HCT116 (cell line): ENCODE results near the gene CARD8. TPM values are rescaled to one million over a fixed set of nuclear protein-coding genes. Genes with fewer than 3 reads are reported as not detected.

Experiments
- ATAC-seq: fragments of 200-7000 bp; cut with Tn5 transposase; 2 replicates; pipeline ENCODE4 v1.9.1; 2020; ENCODE audit warnings: mild to moderate bottlenecking, moderate library complexity
- BruUV-seq: library from RNA; stranded (reverse); fragments of 400-500 nt; replicated peaks from 2 replicates; lab custom pipeline; 2021; lab: Mats Ljungman, UMichigan
- CTCF ChIA-PET: fragments of 300-600 bp; sonication (Branson Sonifier 250); formaldehyde crosslinking; loops from one replicate; lab custom pipeline; 2021; ENCODE audit warnings: antibody characterized with exemption; lab: Charles Lee
- POLR2A ChIA-PET: fragments of 300-600, 350-600 bp; sonication (Branson Sonifier 250); formaldehyde crosslinking; loops from one replicate; lab custom pipeline; 2021; ENCODE audit warnings: antibody characterized with exemption; lab: Charles Lee
- RAD21 ChIA-PET, 2 experiments: fragments of 300-600 bp; sonication (Branson Sonifier 250); formaldehyde crosslinking; loops; one replicate each; lab custom pipeline; 2023; ENCODE audit warnings: low total read pairs in 2 of 2; ENCODE audit not compliant: uncharacterized antibody in 2 of 2, unreplicated experiment in 2 of 2, low non-redundant PET in 1 of 2; lab: Charles Lee
- DNase-seq: peaks from one replicate; pipeline ENCODE4 v3.0.0-alpha.2; 2010; ENCODE audit warnings: low read depth, low spot score
- H2AFZ ChIP-seq: fragments of 200-600 bp; shearing (Covaris generic), sonication (generic); 2 replicates; pipeline ENCODE4 v1.6.1; 2017; ENCODE audit warnings: low read depth, mixed run types, mixed read lengths, antibody characterized with exemption, low read length; ENCODE audit not compliant: poor library complexity, severe bottlenecking
- H3K27ac ChIP-seq: 2 replicates; pipeline ENCODE4 v1.5.1; 2012; ENCODE audit warnings: low read depth, low read length
- H3K27me3 ChIP-seq: fragments of 200-600 bp; sonication (generic); 2 replicates; pipeline ENCODE4 v1.6.1; 2016; ENCODE audit warnings: mixed run types, low read length, mixed read lengths; ENCODE audit not compliant: insufficient read depth
- H3K36me3 ChIP-seq, 2 experiments: fragments of 200-500 bp in 1 of 2; fragments of 200-600 bp in 1 of 2; sonication (Bioruptor generic) in 1 of 2; sonication (generic) in 1 of 2; 2 replicates each; pipeline versions ENCODE4 v1.5.1 to v1.6.1; 2014 to 2016; ENCODE audit warnings: low read length in 2 of 2, inconsistent platforms in 1 of 2, mixed read lengths in 1 of 2, mixed run types in 1 of 2; ENCODE audit not compliant: insufficient read depth in 2 of 2, control insufficient read depth in 1 of 2
- H3K4me1 ChIP-seq, 2 experiments: fragments of 200-600 bp in 1 of 2; sonication (generic) in 1 of 2; 2 replicates each; pipeline versions ENCODE4 v1.5.1 to v1.6.1; 2012 to 2017; ENCODE audit warnings: low read length in 2 of 2, inconsistent platforms in 1 of 2, mild to moderate bottlenecking in 1 of 2, mixed read lengths in 1 of 2, mixed run types in 1 of 2, moderate library complexity in 1 of 2; ENCODE audit not compliant: insufficient read depth in 2 of 2, control insufficient read depth in 1 of 2
- H3K4me2 ChIP-seq: fragments of 200-600 bp; sonication (generic); 2 replicates; pipeline ENCODE4 v1.6.1; 2017; ENCODE audit warnings: mixed run types, low read length, mixed read lengths
- H3K4me3 ChIP-seq, 2 experiments: fragments of 200-600 bp in 1 of 2; sonication (generic) in 1 of 2; replicated peaks in 1 of 2; 2 replicates each; pipeline ENCODE4 v1.5.1; 2011 to 2016; ENCODE audit warnings: low read length in 2 of 2, control low read depth in 1 of 2, low read depth in 1 of 2, mild to moderate bottlenecking in 1 of 2, mixed read lengths in 1 of 2, mixed run types in 1 of 2
- H3K79me2 ChIP-seq: fragments of 200-600 bp; sonication (generic); 2 replicates; pipeline ENCODE4 v1.6.1; 2017; ENCODE audit warnings: mild to moderate bottlenecking, mixed run types, low read length, moderate library complexity, mixed read lengths; ENCODE audit not compliant: insufficient read depth
- H3K9ac ChIP-seq: fragments of 200-600 bp; sonication (generic); 2 replicates; pipeline ENCODE4 v1.6.1; 2016; ENCODE audit warnings: low read length, mixed read lengths
- H3K9me2 ChIP-seq: fragments of 200-600 bp; sonication (generic), shearing (Covaris generic); 2 replicates; pipeline ENCODE4 v1.6.1; 2017; ENCODE audit warnings: mixed run types, mild to moderate bottlenecking, moderate library complexity; ENCODE audit not compliant: insufficient read depth
- H3K9me3 ChIP-seq, 2 experiments: fragments of 200-500 bp in 1 of 2; fragments of 200-600 bp in 1 of 2; sonication (Bioruptor generic) in 1 of 2; sonication (generic) in 1 of 2; 2 replicates each; pipeline ENCODE4 v1.6.1; 2014 to 2017; ENCODE audit warnings: low read length in 2 of 2, mixed read lengths in 2 of 2, inconsistent platforms in 1 of 2, low read depth in 1 of 2, mild to moderate bottlenecking in 1 of 2, mixed run types in 1 of 2, moderate library complexity in 1 of 2; ENCODE audit not compliant: control insufficient read depth in 1 of 2, insufficient read depth in 1 of 2
- H4K20me1 ChIP-seq: fragments of 200-600 bp; sonication (generic), shearing (Covaris generic); 2 replicates; pipeline ENCODE4 v1.6.1; 2017; ENCODE audit warnings: mixed run types, mild to moderate bottlenecking, moderate library complexity; ENCODE audit not compliant: insufficient read depth
- ATF3 ChIP-seq: IDR thresholded peaks from 2 replicates; pipeline ENCODE4 v1.6.1; 2012
- CBX3 ChIP-seq: IDR thresholded peaks from 2 replicates; pipeline ENCODE4 v1.6.1; 2012; ENCODE audit warnings: low read depth
- CEBPB ChIP-seq: IDR thresholded peaks from 2 replicates; pipeline ENCODE4 v1.6.1; 2012; ENCODE audit warnings: low read depth
- EGR1 ChIP-seq: IDR thresholded peaks from 2 replicates; pipeline ENCODE4 v1.6.1; 2012; ENCODE audit warnings: low read depth
- POLR2A ChIP-seq: IDR thresholded peaks from 2 replicates; pipeline ENCODE4 v1.7.0; 2011; ENCODE audit warnings: borderline replicate concordance; ENCODE audit not compliant: insufficient read depth, insufficient read length; ENCODE audit errors: extremely low read depth
- SIN3A ChIP-seq: IDR thresholded peaks from 2 replicates; pipeline ENCODE4 v1.6.1; 2012; ENCODE audit warnings: low read depth
- intact Hi-C: fragments of 100-400 bp; cut with micrococcal nuclease; formaldehyde crosslinking; loops from 2 replicates; pipeline ENCODE4 v1.10.0; 2022
- total RNA-seq: library from RNA; stranded (reverse); gene quantifications from one replicate; pipeline ENCODE4 v1.2.1, GENCODE V29; 2021; ENCODE audit not compliant: unreplicated experiment
- TF ChIP-seq, protein P1 (sequence below), 3 experiments: fragments of 200-600 bp in 1 of 3; sonication (generic) in 1 of 3; IDR thresholded peaks in 2 of 3; conservative IDR thresholded peaks in 1 of 3; 2 replicates each; pipeline ENCODE4 v1.5.1; 2012 to 2017; ENCODE audit warnings: low read depth in 2 of 3, low read length in 2 of 3, antibody characterized with exemption in 1 of 3, borderline replicate concordance in 1 of 3, control low read depth in 1 of 3, mild to moderate bottlenecking in 1 of 3, mixed read lengths in 1 of 3, mixed run types in 1 of 3, moderate library complexity in 1 of 3; ENCODE audit not compliant: insufficient read depth in 1 of 3
- TF ChIP-seq, protein P2 (sequence below): IDR thresholded peaks from 2 replicates; pipeline ENCODE4 v1.6.1; 2012; ENCODE audit warnings: low read depth

The CARD8 gene
- total RNA-seq, 1 experiment from 2014 or later: 17.5 TPM

DNA sequence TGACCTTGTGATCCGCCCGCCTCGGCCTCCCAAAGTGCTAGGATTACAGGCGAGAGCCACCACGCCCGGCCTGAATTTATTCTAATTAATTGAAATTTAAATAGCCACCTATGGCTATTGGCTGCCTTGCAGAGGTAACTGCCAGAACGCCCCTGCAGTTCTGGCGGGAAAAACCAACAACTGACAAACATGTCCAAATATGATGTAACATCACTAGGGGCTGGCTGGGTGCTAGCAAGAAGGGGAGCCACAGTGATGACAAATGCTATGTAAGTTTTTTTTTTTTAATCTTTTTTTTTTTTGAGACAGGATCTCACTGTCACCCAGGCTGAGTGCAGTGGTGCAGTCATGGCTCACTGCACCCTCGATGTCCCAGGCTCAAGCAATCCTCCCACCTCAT, 72.4 kb downstream of the CARD8 start (continued):
- no peak for TF ChIP-seq CEBPB

- H3K4me2 ChIP-seq: no peak overlapping the region
- ATAC-seq: peak; percentile 51; the same call in 1 of the 2 replicates
- ChIA-PET CTCF (no interaction called here), RAD21 (no interaction called here), POLR2A (no interaction called here)
- H3K27ac ChIP-seq: no peak overlapping the region
- no peak overlapping the region for H3K4me3 ChIP-seq
- no peaks in the 10 kb centered on the region for H3K79me2 ChIP-seq
- no peak for DNase-seq
- H3K9me2 ChIP-seq: no peaks in the 10 kb centered on the region
- no peak overlapping the region for H3K9ac ChIP-seq
- H2AFZ ChIP-seq: no peak overlapping the region
- no TSS peak for BruUV-seq
- intact Hi-C loops: no loop called here
- H3K9me3 ChIP-seq: peaks cover 0 to 5% of the 10 kb centered on the region in 2 experiments; a peak in 1 of 4 replicates
- H4K20me1 ChIP-seq: no peaks in the 10 kb centered on the region
- H3K36me3 ChIP-seq: 0 out of 4 replicates have a peak, but pooled peaks cover 0 to 7% of the 10 kb centered on the region in 2 experiments
- TF ChIP-seq, protein P1, sequence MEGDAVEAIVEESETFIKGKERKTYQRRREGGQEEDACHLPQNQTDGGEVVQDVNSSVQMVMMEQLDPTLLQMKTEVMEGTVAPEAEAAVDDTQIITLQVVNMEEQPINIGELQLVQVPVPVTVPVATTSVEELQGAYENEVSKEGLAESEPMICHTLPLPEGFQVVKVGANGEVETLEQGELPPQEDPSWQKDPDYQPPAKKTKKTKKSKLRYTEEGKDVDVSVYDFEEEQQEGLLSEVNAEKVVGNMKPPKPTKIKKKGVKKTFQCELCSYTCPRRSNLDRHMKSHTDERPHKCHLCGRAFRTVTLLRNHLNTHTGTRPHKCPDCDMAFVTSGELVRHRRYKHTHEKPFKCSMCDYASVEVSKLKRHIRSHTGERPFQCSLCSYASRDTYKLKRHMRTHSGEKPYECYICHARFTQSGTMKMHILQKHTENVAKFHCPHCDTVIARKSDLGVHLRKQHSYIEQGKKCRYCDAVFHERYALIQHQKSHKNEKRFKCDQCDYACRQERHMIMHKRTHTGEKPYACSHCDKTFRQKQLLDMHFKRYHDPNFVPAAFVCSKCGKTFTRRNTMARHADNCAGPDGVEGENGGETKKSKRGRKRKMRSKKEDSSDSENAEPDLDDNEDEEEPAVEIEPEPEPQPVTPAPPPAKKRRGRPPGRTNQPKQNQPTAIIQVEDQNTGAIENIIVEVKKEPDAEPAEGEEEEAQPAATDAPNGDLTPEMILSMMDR (IDR thresholded peaks at IDR 0.05 in 2 of 3, conservative IDR thresholded peaks at IDR 0.05 in 1 of 3; ENCODE audit: borderline replicate concordance in 1 of 3, insufficient read depth in 1 of 3, low read depth in 2 of 3, low read length in 2 of 3): peak in 2 of 3 experiments; percentile 23 to 33; a peak in 3 of 6 replicates
- no peak for TF ChIP-seq EGR1
- TF ChIP-seq, all 23 proteins: peak for 1
- Histone ChIP-seq H3K4me1 (no peaks in the 10 kb centered on the region), H3K27me3 (no peaks in the 10 kb centered on the region)
These were observed 73.3 kb downstream of the CARD8 start for GRCh38 chr19:48182434-48182833.

DNA sequence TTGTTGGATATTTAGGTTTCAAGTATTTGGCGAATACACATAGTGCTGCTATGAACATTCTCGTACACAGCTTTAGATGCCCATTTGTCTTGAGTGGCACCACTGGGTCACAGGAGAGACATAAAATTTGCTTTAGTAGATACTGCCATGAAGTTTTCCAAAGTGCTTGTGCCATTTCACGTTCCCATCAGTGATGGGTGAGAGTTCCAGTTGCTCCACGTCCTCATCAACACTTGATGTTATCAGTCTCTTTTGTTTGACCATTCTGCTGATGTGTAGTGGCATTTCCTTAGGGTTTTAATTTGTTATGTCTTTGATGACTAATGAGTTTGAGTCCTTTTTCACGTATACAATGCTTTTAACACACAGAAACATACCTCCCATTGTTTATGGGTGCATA, 74.2 kb downstream of the CARD8 start:
- DNase-seq: no peak
- CTCF ChIA-PET: no interaction called here
- Histone ChIP-seq H3K9me2 (no peaks in the 10 kb centered on the region), H3K36me3 (0 out of 4 replicates have a peak, but pooled peaks cover 0 to 10% of the 10 kb centered on the region in 2 experiments), H3K4me1 (no peaks in the 10 kb centered on the region), H3K27me3 (no peaks in the 10 kb centered on the region), H3K4me2 (no peak overlapping the region), H3K9me3 (peaks cover 0 to 5% of the 10 kb centered on the region in 2 experiments; a peak in 1 of 4 replicates), H3K79me2 (no peaks in the 10 kb centered on the region), H3K4me3 (no peak overlapping the region)
- intact Hi-C loops: no loop called here
- ATAC-seq: no peak
- POLR2A ChIA-PET: no interaction called here
- BruUV-seq: no TSS peak
- no peak for TF ChIP-seq SIN3A
- peak; percentile 52; the same call in 1 of the 2 replicates for TF ChIP-seq CBX3
- TF ChIP-seq, protein P2, sequence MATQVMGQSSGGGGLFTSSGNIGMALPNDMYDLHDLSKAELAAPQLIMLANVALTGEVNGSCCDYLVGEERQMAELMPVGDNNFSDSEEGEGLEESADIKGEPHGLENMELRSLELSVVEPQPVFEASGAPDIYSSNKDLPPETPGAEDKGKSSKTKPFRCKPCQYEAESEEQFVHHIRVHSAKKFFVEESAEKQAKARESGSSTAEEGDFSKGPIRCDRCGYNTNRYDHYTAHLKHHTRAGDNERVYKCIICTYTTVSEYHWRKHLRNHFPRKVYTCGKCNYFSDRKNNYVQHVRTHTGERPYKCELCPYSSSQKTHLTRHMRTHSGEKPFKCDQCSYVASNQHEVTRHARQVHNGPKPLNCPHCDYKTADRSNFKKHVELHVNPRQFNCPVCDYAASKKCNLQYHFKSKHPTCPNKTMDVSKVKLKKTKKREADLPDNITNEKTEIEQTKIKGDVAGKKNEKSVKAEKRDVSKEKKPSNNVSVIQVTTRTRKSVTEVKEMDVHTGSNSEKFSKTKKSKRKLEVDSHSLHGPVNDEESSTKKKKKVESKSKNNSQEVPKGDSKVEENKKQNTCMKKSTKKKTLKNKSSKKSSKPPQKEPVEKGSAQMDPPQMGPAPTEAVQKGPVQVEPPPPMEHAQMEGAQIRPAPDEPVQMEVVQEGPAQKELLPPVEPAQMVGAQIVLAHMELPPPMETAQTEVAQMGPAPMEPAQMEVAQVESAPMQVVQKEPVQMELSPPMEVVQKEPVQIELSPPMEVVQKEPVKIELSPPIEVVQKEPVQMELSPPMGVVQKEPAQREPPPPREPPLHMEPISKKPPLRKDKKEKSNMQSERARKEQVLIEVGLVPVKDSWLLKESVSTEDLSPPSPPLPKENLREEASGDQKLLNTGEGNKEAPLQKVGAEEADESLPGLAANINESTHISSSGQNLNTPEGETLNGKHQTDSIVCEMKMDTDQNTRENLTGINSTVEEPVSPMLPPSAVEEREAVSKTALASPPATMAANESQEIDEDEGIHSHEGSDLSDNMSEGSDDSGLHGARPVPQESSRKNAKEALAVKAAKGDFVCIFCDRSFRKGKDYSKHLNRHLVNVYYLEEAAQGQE: no peak
- TF ChIP-seq ATF3: no peak
- TF ChIP-seq POLR2A: no peak
- TF ChIP-seq, all 23 proteins: peak for 1
- Histone ChIP-seq H3K9ac (no peak overlapping the region), H3K27ac (no peak overlapping the region), H2AFZ (no peak overlapping the region), H4K20me1 (no peaks in the 10 kb centered on the region)
- RAD21 ChIA-PET: no interaction called here
